Measurements from ENCODE around the gene MACROD2.

Gene MACROD2

DNA sequence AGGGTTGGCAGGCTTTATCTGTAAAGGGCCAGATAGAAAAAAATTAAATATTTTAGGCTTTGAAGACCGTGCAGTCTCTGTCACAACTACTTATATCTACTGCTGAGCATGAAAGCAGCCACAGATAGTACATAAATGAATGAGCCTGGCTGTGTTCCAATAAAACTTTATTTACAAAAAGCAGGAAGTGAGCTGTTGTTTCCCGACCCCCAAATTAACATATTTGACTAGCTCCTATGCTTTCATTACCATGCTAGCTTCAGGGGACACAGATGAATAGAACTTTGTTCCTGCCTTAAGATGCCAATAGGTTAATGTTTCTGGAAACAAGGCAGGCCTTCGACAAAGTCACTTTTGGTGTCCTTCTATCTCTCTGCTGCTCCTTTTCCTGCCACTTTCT lies 1400.1 kb downstream of the MACROD2 start:
- H3K9ac ChIP-seq = no peak overlapping the region
- no peak for TF ChIP-seq CTCF (IDR thresholded peaks at IDR 0.05)
- H3K27ac ChIP-seq = no peak overlapping the region
- H3K9me3 ChIP-seq (ENCODE audit: control insufficient read depth, low read length) = no peaks in the 10 kb centered on the region
- H3K4me2 ChIP-seq (ENCODE audit: low read length) = no peak overlapping the region
- H3K36me3 ChIP-seq (ENCODE audit: control insufficient read depth, insufficient read depth, low read length) = no peaks in the 10 kb centered on the region
- no peaks in the 10 kb centered on the region for H3K27me3 ChIP-seq (ENCODE audit: control insufficient read depth, insufficient read depth, low read length)
- H3K4me1 ChIP-seq = no peaks in the 10 kb centered on the region
- H2AFZ ChIP-seq = no peak overlapping the region
- H3K4me3 ChIP-seq (ENCODE audit: low read depth, low read length) = no peak overlapping the region
- H3K79me2 ChIP-seq = no peaks in the 10 kb centered on the region

DNA sequence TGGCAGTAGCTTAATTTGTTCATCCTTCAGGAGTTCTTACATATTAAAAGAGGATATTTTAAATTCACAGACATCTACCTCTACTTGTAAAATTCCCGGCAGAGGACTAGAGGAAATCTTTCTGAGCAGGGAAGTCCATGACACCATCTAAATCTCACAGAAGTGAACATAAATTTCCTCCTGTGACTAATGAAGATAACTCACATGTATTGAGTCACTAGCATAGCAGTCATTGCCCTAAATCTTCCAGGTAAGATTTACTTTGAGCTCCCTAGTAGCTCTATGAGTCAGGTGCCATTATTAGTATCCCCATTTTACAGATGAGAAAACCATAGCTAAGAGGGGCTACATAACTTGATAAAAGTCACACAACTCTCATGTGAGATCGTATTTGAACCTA lies 1400.7 kb downstream of the MACROD2 start:
- Histone ChIP-seq H3K9ac (no peak overlapping the region), H3K4me3 (ENCODE audit: low read depth, low read length) (no peak overlapping the region), H3K36me3 (ENCODE audit: control insufficient read depth, insufficient read depth, low read length) (no peaks in the 10 kb centered on the region), H3K27me3 (ENCODE audit: control insufficient read depth, insufficient read depth, low read length) (no peaks in the 10 kb centered on the region), H3K4me2 (ENCODE audit: low read length) (no peak overlapping the region), H3K27ac (no peak overlapping the region), H3K79me2 (no peaks in the 10 kb centered on the region), H3K4me1 (no peaks in the 10 kb centered on the region), H2AFZ (no peak overlapping the region), H3K9me3 (ENCODE audit: control insufficient read depth, low read length) (no peaks in the 10 kb centered on the region)
- TF ChIP-seq CTCF (IDR thresholded peaks at IDR 0.05) = no peak

DNA sequence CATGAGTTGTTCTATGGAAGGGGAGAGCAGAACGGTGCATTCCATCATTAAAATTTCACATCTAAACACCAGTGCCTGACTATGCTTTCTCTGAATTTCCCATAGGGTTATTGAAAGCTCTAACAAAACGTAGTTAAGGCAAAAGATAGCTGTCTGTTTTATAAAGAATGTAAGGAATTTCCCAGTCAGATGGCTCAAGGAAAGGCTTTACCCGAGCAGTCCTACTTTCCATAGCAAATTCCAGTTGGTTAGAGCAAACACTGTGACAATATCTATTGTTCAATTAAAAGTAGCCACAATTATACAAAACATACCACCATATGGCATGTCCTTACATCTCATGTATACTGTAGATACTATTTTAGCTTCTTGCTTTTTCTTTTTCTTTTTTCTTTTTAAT lies 1401.6 kb downstream of the MACROD2 start:
- no peak overlapping the region for H3K27ac ChIP-seq
- H3K79me2 ChIP-seq = no peaks in the 10 kb centered on the region
- no peaks in the 10 kb centered on the region for H3K27me3 ChIP-seq (ENCODE audit: control insufficient read depth, insufficient read depth, low read length)
- H3K9ac ChIP-seq = no peak overlapping the region
- H3K4me3 ChIP-seq (ENCODE audit: low read depth, low read length) = no peak overlapping the region
- no peak overlapping the region for H3K4me2 ChIP-seq (ENCODE audit: low read length)
- no peaks in the 10 kb centered on the region for H3K4me1 ChIP-seq
- no peak overlapping the region for H2AFZ ChIP-seq
- H3K9me3 ChIP-seq (ENCODE audit: control insufficient read depth, low read length) = no peaks in the 10 kb centered on the region
- no peaks in the 10 kb centered on the region for H3K36me3 ChIP-seq (ENCODE audit: control insufficient read depth, insufficient read depth, low read length)
- TF ChIP-seq CTCF (IDR thresholded peaks at IDR 0.05) = no peak

DNA sequence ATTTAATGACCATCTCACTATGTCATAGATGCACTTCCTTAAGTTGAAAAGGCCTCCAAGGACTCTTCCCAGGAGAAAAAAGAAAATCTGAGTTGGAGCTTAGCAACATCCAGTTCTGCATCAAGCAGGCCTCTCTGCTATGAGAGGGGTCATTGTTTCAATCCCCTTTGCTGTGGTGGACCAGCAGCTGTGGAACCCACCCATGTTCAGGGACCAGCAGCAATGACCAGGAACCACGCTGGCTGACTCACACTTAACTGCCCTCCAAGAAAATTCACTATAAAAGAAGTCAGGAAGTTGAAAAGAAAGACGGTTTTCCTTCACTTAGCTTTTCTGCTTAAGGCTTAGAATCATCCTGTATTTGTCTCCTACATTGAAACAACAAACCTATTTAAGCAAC lies 1404.5 kb downstream of the MACROD2 start:
- Histone ChIP-seq H3K27ac (no peak overlapping the region), H3K27me3 (ENCODE audit: control insufficient read depth, insufficient read depth, low read length) (no peaks in the 10 kb centered on the region), H3K4me2 (ENCODE audit: low read length) (no peak overlapping the region), H3K4me1 (no peaks in the 10 kb centered on the region), H3K4me3 (ENCODE audit: low read depth, low read length) (no peak overlapping the region), H3K9ac (no peak overlapping the region), H3K79me2 (no peaks in the 10 kb centered on the region), H2AFZ (no peak overlapping the region), H3K9me3 (ENCODE audit: control insufficient read depth, low read length) (no peaks in the 10 kb centered on the region), H3K36me3 (ENCODE audit: control insufficient read depth, insufficient read depth, low read length) (no peaks in the 10 kb centered on the region)
- TF ChIP-seq CTCF (IDR thresholded peaks at IDR 0.05) = no peak

- Histone ChIP-seq H3K36me3 (ENCODE audit: control insufficient read depth, insufficient read depth, low read length) (no peaks in the 10 kb centered on the region), H3K9me3 (ENCODE audit: control insufficient read depth, low read length) (no peaks in the 10 kb centered on the region), H3K4me2 (ENCODE audit: low read length) (no peak overlapping the region), H2AFZ (no peak overlapping the region), H3K4me3 (ENCODE audit: low read depth, low read length) (no peak overlapping the region), H3K79me2 (no peaks in the 10 kb centered on the region), H3K27me3 (ENCODE audit: control insufficient read depth, insufficient read depth, low read length) (no peaks in the 10 kb centered on the region), H3K4me1 (no peaks in the 10 kb centered on the region), H3K9ac (no peak overlapping the region), H3K27ac (no peak overlapping the region)
- TF ChIP-seq CTCF (IDR thresholded peaks at IDR 0.05) = no peak
Observed at GRCh38 chr20:15406072-15406471, 1410.8 kb downstream of the MACROD2 start.

Measured in parathyroid adenoma (tissue), 2 donors.